ENCODE data around the gene ZNF644.

ZNF644 gene

GRCh38 chr1:91020486-91020885 lies 1.3 kb downstream of the ZNF644 start:
- Histone ChIP-seq H3K79me2 (ENCODE audit: insufficient read depth, low read depth) (peaks cover 54% of the 10 kb centered on the region), H3K4me1 (ENCODE audit: low read depth, poor library complexity, severe bottlenecking) (peaks cover 48% of the 10 kb centered on the region), H3K27me3 (ENCODE audit: insufficient read depth, low read depth) (no peaks in the 10 kb centered on the region), H3K36me3 (ENCODE audit: insufficient read depth) (no peaks in the 10 kb centered on the region), H3K27ac (peak overlapping the region; percentile 100; the same call in 1 of the 2 replicates), H3K9ac (peak overlapping the region; percentile 100; the same call in 1 of the 2 replicates), H4K20me1 (ENCODE audit: insufficient read depth) (peaks cover 6% of the 10 kb centered on the region; the same call in 1 of the 2 replicates), H2AFZ (ENCODE audit: low read depth) (no peak overlapping the region), H3K4me2 (peak overlapping the region; percentile 78), H3K4me3 (IDR thresholded peaks at IDR 0.05; ENCODE audit: insufficient read depth, low read depth, low read length) (no peak overlapping the region)
- TF ChIP-seq CTCF (conservative IDR thresholded peaks at IDR 0.05; ENCODE audit: low read depth, low read length): no peak

DNA sequence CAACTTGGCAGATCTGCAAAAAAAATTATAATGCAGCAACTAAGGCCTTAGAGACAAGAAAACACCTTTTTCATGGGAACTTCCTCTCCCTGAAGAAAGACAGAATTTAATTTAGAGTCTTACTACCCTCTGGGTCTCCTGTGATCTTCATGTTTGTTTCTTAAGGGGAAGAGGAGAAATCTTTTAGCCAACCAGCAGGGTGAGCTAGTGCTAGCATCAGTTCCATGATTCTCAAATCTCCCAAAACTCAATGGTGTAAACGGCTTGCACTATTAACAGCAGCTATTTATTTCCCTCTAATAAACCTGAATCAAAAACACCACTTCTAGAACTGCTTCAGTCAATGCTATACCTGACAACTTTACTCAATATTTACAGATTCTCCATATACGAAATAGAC lies 3.8 kb downstream of the ZNF644 start:
- H3K4me3 ChIP-seq (IDR thresholded peaks at IDR 0.05; ENCODE audit: insufficient read depth, low read depth, low read length): no peak overlapping the region
- no peak overlapping the region for H3K9ac ChIP-seq
- peaks cover 9% of the 10 kb centered on the region; the same call in 1 of the 2 replicates for H4K20me1 ChIP-seq (ENCODE audit: insufficient read depth)
- no peak for TF ChIP-seq CTCF (conservative IDR thresholded peaks at IDR 0.05; ENCODE audit: low read depth, low read length)
- peaks cover 43% of the 10 kb centered on the region for H3K4me1 ChIP-seq (ENCODE audit: low read depth, poor library complexity, severe bottlenecking)
- H2AFZ ChIP-seq (ENCODE audit: low read depth): no peak overlapping the region
- H3K27me3 ChIP-seq (ENCODE audit: insufficient read depth, low read depth): no peaks in the 10 kb centered on the region
- peaks cover 74% of the 10 kb centered on the region for H3K79me2 ChIP-seq (ENCODE audit: insufficient read depth, low read depth)
- no peak overlapping the region for H3K27ac ChIP-seq
- no peaks in the 10 kb centered on the region for H3K36me3 ChIP-seq (ENCODE audit: insufficient read depth)
- H3K4me2 ChIP-seq: no peak overlapping the region

DNA sequence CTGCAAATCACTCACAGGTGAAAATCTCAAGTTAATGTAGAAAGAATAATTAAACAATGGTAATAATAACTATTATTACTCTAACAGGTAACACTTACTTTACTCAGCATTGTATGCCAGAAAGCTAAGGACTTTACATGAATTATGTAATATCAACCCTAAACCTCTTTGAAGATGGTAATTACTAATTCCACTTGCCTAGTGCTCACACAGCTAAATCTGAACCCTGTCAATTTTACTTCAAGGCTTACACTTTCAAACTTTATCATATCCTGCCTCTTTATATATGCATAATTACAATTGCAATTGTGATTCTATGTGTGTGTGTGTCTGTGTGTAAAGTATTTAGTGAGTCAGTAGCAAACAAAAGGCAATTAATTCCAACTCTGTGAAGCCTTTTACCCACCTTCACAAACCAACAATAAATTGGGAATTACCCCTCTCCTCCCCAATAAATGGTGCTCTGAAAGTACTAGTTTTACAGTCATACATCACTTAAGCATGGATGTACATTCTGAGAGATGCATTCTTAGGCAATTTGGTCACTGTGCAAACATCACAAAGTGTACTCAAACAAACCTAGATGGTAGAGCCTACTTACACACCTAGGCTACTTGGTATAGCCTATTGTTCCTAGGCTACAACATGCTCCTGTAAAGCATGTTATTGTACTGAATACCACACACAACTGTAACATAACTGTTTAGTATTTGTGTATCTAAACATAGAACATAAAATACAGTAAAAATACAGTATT lies 5.9 kb downstream of the ZNF644 start:
- Histone ChIP-seq H3K9ac (no peak overlapping the region), H3K4me3 (IDR thresholded peaks at IDR 0.05; ENCODE audit: insufficient read depth, low read depth, low read length) (no peak overlapping the region), H3K27ac (no peak overlapping the region), H4K20me1 (ENCODE audit: insufficient read depth) (peaks cover 9% of the 10 kb centered on the region; the same call in 1 of the 2 replicates), H3K27me3 (ENCODE audit: insufficient read depth, low read depth) (no peaks in the 10 kb centered on the region), H3K79me2 (ENCODE audit: insufficient read depth, low read depth) (peaks cover 93% of the 10 kb centered on the region), H3K4me1 (ENCODE audit: low read depth, poor library complexity, severe bottlenecking) (peaks cover 36% of the 10 kb centered on the region), H2AFZ (ENCODE audit: low read depth) (no peak overlapping the region), H3K4me2 (no peak overlapping the region), H3K36me3 (ENCODE audit: insufficient read depth) (no peaks in the 10 kb centered on the region)
- no peak for TF ChIP-seq CTCF (conservative IDR thresholded peaks at IDR 0.05; ENCODE audit: low read depth, low read length)

DNA sequence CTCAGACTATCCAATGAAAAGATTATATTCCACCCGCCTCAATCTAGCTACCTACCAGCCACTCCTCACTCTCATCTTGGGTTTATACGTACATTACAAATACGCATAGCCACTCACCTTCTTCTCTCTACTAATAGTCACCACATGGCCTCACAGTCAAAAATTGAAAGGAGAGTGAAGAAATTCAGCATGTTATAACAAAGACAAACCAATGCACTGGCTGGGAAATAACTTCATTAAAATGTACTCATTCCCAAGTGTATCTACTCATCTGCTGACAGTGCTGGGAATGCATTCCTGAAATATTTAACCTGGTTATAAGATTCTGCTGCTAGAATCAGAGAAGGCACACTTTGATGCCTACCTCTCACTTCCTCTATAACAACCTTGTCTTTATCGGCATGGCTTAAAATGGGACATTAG lies 6.5 kb downstream of the ZNF644 start:
- no peak overlapping the region for H3K27ac ChIP-seq
- peaks cover 93% of the 10 kb centered on the region for H3K79me2 ChIP-seq (ENCODE audit: insufficient read depth, low read depth)
- H3K27me3 ChIP-seq (ENCODE audit: insufficient read depth, low read depth): no peaks in the 10 kb centered on the region
- no peak overlapping the region for H3K4me2 ChIP-seq
- no peaks in the 10 kb centered on the region for H3K36me3 ChIP-seq (ENCODE audit: insufficient read depth)
- H4K20me1 ChIP-seq (ENCODE audit: insufficient read depth): peaks cover 9% of the 10 kb centered on the region; the same call in 1 of the 2 replicates
- no peak overlapping the region for H3K4me3 ChIP-seq (IDR thresholded peaks at IDR 0.05; ENCODE audit: insufficient read depth, low read depth, low read length)
- no peak overlapping the region for H3K9ac ChIP-seq
- TF ChIP-seq CTCF (conservative IDR thresholded peaks at IDR 0.05; ENCODE audit: low read depth, low read length): no peak
- H3K4me1 ChIP-seq (ENCODE audit: low read depth, poor library complexity, severe bottlenecking): peaks cover 33% of the 10 kb centered on the region
- H2AFZ ChIP-seq (ENCODE audit: low read depth): no peak overlapping the region

All from KMS-11 (cell line).